Suprapubic skin (tissue), 4 donors: Measurements from ENCODE around the gene PHKG1.
"Not testable (repeated sequence)": the region's sequence is repeated elsewhere in the genome, so short reads cannot be mapped to it uniquely, and the experiment has no call there.

Experiments
- POLR2A ChIP-seq, 2 donors: fragments of 450-650 bp; IDR thresholded peaks; one replicate each; pipeline ENCODE4 v1.6.1; 2017; ENCODE audit warnings: antibody characterized with exemption in 2 of 2, mild to moderate bottlenecking in 2 of 2, moderate library complexity in 2 of 2
- POLR2AphosphoS5 ChIP-seq, 3 donors: sonication (generic); formaldehyde crosslinking; IDR thresholded peaks; one replicate each; pipeline ENCODE4 v1.6.1; 2017; ENCODE audit warnings: antibody characterized with exemption in 3 of 3
- TF ChIP-seq, protein P1 (sequence below), 2 donors: fragments of 200-600 bp in 1 of 2; fragments of 450-650 bp in 1 of 2; sonication (generic) in 1 of 2; IDR thresholded peaks; one replicate each; pipeline ENCODE4 v1.5.1; 2016 to 2019; ENCODE audit warnings: antibody characterized with exemption in 2 of 2, mild to moderate bottlenecking in 1 of 2, moderate library complexity in 1 of 2

- TF ChIP-seq, protein P1, sequence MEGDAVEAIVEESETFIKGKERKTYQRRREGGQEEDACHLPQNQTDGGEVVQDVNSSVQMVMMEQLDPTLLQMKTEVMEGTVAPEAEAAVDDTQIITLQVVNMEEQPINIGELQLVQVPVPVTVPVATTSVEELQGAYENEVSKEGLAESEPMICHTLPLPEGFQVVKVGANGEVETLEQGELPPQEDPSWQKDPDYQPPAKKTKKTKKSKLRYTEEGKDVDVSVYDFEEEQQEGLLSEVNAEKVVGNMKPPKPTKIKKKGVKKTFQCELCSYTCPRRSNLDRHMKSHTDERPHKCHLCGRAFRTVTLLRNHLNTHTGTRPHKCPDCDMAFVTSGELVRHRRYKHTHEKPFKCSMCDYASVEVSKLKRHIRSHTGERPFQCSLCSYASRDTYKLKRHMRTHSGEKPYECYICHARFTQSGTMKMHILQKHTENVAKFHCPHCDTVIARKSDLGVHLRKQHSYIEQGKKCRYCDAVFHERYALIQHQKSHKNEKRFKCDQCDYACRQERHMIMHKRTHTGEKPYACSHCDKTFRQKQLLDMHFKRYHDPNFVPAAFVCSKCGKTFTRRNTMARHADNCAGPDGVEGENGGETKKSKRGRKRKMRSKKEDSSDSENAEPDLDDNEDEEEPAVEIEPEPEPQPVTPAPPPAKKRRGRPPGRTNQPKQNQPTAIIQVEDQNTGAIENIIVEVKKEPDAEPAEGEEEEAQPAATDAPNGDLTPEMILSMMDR (IDR thresholded peaks at IDR 0.05), result not testable (repeated sequence)
- not testable (repeated sequence) for TF ChIP-seq POLR2A, POLR2AphosphoS5 (IDR thresholded peaks at IDR 0.05)
Observed at GRCh38 chr7:56047446-56048116, 45.2 kb downstream of the PHKG1 start.
